ENCODE measurements around the gene GLYATL3.

The GLYATL3 gene

GRCh38 chr6:49548613-49549304, 49.0 kb downstream of the GLYATL3 start:
- no peak for DNase-seq (ENCODE audit: low spot score)

GRCh38 chr6:49549691-49550491, 50.2 kb downstream of the GLYATL3 start:
- DNase-seq (ENCODE audit: low spot score) = no peak

GRCh38 chr6:49550492-49551077, 50.9 kb downstream of the GLYATL3 start, which contains the start of gene C6orf141:
Gene C6orf141, plus strand, starts transcription at chr6:49550668. Its CDS starts 125 bp downstream, at chr6:49550793.
- DNase-seq (ENCODE audit: low spot score) = no peak

GRCh38 chr6:49551078-49551865, 51.5 kb downstream of the GLYATL3 start:
- DNase-seq (ENCODE audit: low spot score) = no peak

- no peak for DNase-seq (ENCODE audit: low spot score)
Observed at GRCh38 chr6:49551866-49552129, 52.1 kb downstream of the GLYATL3 start.

GRCh38 chr6:49552596-49552995, 52.9 kb downstream of the GLYATL3 start:
- no peak for DNase-seq (ENCODE audit: low spot score)

- DNase-seq (ENCODE audit: low spot score) = no peak
Observed at GRCh38 chr6:49553384-49553783, 53.7 kb downstream of the GLYATL3 start.

- no peak for DNase-seq (ENCODE audit: low spot score)
Observed at GRCh38 chr6:49555951-49556350, 56.2 kb downstream of the GLYATL3 start.

GRCh38 chr6:49556429-49556837, 56.7 kb downstream of the GLYATL3 start:
- DNase-seq (ENCODE audit: low spot score) = no peak

- no peak for DNase-seq (ENCODE audit: low spot score)
Observed at GRCh38 chr6:49557177-49557576, 57.5 kb downstream of the GLYATL3 start.

GRCh38 chr6:49558238-49558637, 58.5 kb downstream of the GLYATL3 start:
- DNase-seq (ENCODE audit: low spot score) = no peak

- DNase-seq (ENCODE audit: low spot score) = no peak
Observed at GRCh38 chr6:49563006-49563886, 63.5 kb downstream of the GLYATL3 start.

GRCh38 chr6:49564552-49564951, 64.8 kb downstream of the GLYATL3 start:
- no peak for DNase-seq (ENCODE audit: low spot score)

- no peak for DNase-seq (ENCODE audit: low spot score)
Observed at GRCh38 chr6:49565261-49565660, 65.5 kb downstream of the GLYATL3 start.

- DNase-seq (ENCODE audit: low spot score) = no peak
Observed at GRCh38 chr6:49565855-49566254, 66.1 kb downstream of the GLYATL3 start.

GRCh38 chr6:49570474-49571079, 70.9 kb downstream of the GLYATL3 start:
- DNase-seq (ENCODE audit: low spot score) = no peak

- no peak for DNase-seq (ENCODE audit: low spot score)
Observed at GRCh38 chr6:49576618-49577017, 76.9 kb downstream of the GLYATL3 start.

All from hepatic stellate cell (primary cell).